GM11168 (cell line): ENCODE results near the gene SCFD2.
"Not testable (repeated sequence)": the region's sequence is repeated elsewhere in the genome, so short reads cannot be mapped to it uniquely, and the experiment has no call there.

Experiments
- in situ Hi-C: fragments of 300-500 bp; cut with MboI; formaldehyde crosslinking; loops from one replicate; pipeline ENCODE4 v1.12.0; 2022; ENCODE audit warnings: low sequenced_read_pairs; ENCODE audit not compliant: unreplicated experiment

SCFD2 gene

GRCh38 chr4:53195815-53196661 is 169.8 kb downstream of the SCFD2 start:
- in situ Hi-C loops, result no loop called here

GRCh38 chr4:53194727-53195126 is 171.1 kb downstream of the SCFD2 start:
- in situ Hi-C loops, result no loop called here

- in situ Hi-C loops, result no loop called here
These were observed 172.8 kb downstream of the SCFD2 start for GRCh38 chr4:53193111-53193510.

- in situ Hi-C loops, result no loop called here
These were observed 173.4 kb downstream of the SCFD2 start for GRCh38 chr4:53192496-53192895.

- in situ Hi-C loops, result no loop called here
These were observed 173.9 kb downstream of the SCFD2 start for GRCh38 chr4:53191997-53192396.

- in situ Hi-C loops, result no loop called here
These were observed 176.8 kb downstream of the SCFD2 start for GRCh38 chr4:53189011-53189410.

GRCh38 chr4:53186714-53187358 is 179.0 kb downstream of the SCFD2 start:
- in situ Hi-C loops, result no loop called here

- in situ Hi-C loops, result no loop called here
These were observed 179.8 kb downstream of the SCFD2 start for GRCh38 chr4:53185869-53186585.

- in situ Hi-C loops, result no loop called here
These were observed 182.1 kb downstream of the SCFD2 start for GRCh38 chr4:53183754-53184153.

GRCh38 chr4:53177751-53178150 is 188.1 kb downstream of the SCFD2 start:
- in situ Hi-C loops, result not testable (repeated sequence)

- in situ Hi-C loops, result no loop called here
These were observed 190.2 kb downstream of the SCFD2 start for GRCh38 chr4:53175640-53176039.

GRCh38 chr4:53174823-53175222 is 191.0 kb downstream of the SCFD2 start:
- in situ Hi-C loops, result no loop called here

- in situ Hi-C loops, result no loop called here
These were observed 192.3 kb downstream of the SCFD2 start for GRCh38 chr4:53173576-53173975.

GRCh38 chr4:53171797-53172196 is 194.1 kb downstream of the SCFD2 start:
- in situ Hi-C loops, result no loop called here

GRCh38 chr4:53169695-53170617 is 195.9 kb downstream of the SCFD2 start:
- in situ Hi-C loops, result no loop called here

GRCh38 chr4:53168228-53168627 is 197.6 kb downstream of the SCFD2 start:
- in situ Hi-C loops, result no loop called here

- in situ Hi-C loops, result no loop called here
These were observed 202.9 kb downstream of the SCFD2 start for GRCh38 chr4:53162969-53163368.

GRCh38 chr4:53161787-53162433 is 204.0 kb downstream of the SCFD2 start:
- in situ Hi-C loops, result no loop called here

- in situ Hi-C loops, result no loop called here
These were observed 204.6 kb downstream of the SCFD2 start for GRCh38 chr4:53161051-53161786.
